SK-N-MC (cell line): ENCODE measurements around the gene TSPAN12.
"Not testable (repeated sequence)": the region's sequence is repeated elsewhere in the genome, so short reads cannot be mapped to it uniquely, and the experiment has no call there.

ENCODE experiments used
- EZH2 ChIP-seq: fragments of 200-600 bp; sonication (generic); IDR thresholded peaks from one replicate; pipeline ENCODE4 v1.6.1; 2017; ENCODE audit warnings: antibody characterized with exemption
- FOXP2 ChIP-seq: optimal IDR thresholded peaks from 2 replicates; pipeline ENCODE3; 2011; ENCODE audit warnings: mild to moderate bottlenecking, moderate library complexity; ENCODE audit not compliant: insufficient read depth; ENCODE audit errors: extremely low read length, control extremely low read depth
- POLR2AphosphoS5 ChIP-seq: IDR thresholded peaks from 2 replicates; pipeline ENCODE4 v1.6.1; 2012; ENCODE audit warnings: mild to moderate bottlenecking, low read depth, low read length, borderline replicate concordance

DNA sequence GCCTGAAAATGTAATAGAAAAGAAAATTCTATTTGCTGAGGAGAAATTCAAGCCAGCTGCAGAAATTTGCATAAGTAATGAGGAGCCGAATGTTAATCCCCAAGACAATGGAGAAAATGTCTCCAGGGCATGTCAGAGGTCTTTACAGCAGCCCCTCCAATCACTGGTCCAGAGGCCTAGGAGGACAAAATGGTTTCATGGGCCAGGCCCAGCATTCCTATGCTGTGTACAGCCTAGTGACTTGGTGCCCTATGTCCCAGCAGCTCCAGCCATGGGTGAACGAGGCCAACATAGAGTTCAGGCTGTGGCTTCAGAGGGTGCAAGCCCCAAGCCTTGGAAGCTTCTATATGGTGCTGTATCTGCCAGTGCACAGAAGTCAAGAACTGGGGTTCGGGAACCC lies 37.3 kb upstream of the TSPAN12 start:
- not testable (repeated sequence) for TF ChIP-seq EZH2, POLR2AphosphoS5, FOXP2
